Activated T-cell treated with anti-CD3 and anti-CD28 coated beads, Interleukin-2, amount 50 U/mL, for 48 hours (primary cell): ENCODE data around the gene SNRPB.

Experiments
- DNase-seq, 2 experiments: peaks; one replicate each; pipeline ENCODE4 v3.0.0-alpha.2; 2020

The SNRPB gene

DNA sequence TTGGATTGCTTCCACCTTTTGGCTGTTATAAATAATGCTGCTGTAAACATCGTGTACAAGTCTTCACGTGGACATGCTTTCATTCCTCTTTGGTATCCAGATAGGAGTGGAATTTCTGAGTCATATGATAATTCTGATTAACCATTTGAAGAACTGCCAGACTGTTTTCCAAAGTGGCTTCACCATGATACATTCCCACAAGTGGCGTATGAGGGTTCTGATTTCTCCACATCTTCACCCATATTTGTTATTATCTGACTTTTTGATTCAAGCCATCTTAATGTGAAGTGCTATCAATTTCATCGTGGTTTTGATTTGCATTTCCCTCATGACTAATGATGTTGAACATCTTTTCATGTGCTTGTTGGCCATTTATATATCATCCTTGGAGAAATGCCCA, 2.9 kb upstream of the SNRPB start:
- DNase-seq = no peak

GRCh38 chr20:2469991-2470422, 582 bp downstream of the SNRPB start:
- peak; percentile 72 to 75 for DNase-seq

DNA sequence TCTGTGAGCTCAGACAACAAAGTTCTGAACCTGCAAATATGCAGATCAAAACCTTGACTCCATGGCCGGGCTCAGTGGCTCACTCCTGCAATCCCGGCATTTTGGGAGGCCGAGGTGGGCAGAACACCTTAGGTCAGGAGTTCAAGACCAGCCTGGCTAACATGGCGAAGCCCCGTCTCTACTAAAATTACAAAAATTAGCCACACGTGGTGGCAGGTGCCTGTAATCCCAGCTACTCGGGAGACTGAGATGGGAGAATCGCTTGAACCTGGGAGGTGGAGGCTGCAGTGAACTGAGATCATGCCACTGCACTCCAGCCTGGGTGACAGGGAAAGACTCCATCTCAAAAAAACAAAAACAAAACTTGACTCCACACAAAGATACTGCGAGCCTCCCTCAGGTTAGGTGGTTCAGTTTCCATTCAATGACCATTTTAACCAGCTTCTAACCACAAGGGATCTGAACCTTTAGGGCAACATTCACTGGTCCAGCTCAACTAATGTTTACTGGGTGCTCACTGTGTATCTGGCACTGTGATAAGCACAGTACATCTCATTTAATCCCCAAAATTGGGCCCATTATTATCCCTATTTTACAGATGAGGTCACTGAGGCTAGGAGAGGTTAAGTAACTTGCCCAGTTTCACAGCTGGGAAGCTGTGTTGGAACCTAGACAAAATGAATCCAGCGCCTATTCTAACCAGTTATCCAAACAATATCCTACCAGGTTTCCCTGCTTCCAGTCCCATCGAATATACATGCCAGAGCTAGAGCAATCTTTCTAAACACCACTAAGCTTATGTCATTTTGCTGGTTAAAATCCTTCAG, 1.8 kb downstream of the SNRPB start:
- DNase-seq = no peak

DNA sequence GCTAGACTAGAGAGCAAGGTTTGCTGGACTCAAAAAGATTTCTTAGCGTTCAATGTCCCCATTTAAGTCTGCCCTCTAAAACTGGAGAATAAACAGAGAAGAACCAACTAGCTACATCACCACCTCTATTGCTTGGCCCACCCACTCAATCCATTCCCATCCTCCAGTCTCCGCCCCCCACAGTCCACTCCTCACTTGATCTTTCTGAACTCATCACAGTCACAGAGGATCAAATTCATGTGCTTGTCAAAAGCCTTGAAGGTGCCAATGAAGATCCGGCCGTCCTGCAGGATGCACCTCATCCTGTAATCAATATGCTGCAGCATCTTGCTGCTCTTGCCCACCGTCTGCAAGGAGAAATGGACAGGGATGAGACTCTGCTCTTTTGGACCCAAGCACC, 3.2 kb downstream of the SNRPB start:
- no peak for DNase-seq

DNA sequence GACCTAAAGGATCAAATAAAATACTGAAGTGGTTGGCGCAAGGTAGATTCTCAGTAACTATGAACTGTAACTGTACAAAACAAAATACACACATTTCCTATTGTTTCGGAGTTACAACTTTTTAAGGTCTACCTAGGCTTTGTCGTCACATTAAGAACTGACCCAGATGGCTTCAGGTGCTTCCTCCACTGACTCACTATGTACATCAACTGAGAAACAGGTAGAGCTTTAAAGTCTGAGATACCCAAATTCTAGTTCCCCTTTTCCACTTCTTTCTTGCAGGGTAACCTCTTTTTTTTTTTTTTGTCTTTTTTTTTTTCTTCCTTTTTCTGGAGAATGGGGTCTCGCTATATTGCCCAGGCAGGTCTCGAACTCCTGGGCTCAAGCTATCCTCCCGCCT, 5.5 kb downstream of the SNRPB start:
- no peak for DNase-seq

DNA sequence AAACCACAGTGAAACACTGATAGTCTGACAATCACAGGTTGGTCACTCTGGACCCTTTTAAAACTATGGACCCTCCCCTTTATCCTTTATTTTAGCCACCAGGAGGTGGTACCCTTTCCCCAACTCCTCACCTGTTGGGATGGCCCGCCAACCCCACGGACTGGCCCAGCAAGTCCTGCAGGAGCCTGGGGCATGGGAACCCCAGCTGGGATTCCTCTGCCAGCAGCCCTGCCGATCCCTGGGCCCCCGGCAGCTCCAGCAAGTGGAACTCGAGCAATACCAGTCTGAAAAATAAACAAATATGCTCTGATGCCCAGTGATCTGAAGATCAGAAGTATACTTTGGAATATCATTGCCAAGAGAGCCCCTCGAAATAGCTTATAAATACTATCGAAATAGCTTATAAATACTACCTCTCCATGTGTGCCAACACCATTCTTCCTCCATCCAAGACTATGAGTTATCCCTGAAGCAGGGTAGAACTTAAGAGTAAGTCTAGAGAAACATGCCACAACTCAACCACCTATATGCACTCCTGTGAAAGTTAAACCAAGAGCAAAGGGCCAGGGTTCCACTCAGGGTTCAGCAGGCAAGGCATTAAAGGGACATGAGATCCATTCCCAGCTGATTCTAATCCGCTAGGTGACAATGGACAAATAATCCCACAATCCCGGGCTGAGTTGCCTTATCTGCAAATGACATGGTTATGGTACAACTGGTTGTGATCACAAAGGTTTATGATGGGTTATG, 6.8 kb downstream of the SNRPB start:
- DNase-seq = no peak

DNA sequence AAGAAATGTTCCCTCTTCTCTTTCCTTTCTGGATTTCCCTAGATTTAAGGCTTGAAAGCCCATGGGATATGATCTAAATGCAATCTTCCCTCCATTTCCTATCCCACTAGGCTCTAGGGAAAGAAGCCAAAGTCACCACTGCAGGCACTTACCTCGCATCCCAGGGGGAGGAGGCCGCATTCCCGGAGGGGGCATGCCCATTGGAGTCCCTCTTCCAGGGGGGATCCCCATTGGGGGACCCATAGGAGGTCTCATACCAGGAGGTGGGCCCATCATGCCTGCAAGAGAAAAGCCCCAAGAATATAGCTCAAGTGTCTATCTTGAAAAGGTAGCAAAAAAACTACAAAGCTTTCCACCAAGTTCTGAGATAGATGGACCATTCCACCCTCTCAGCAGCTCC, 8.1 kb downstream of the SNRPB start:
- DNase-seq = no peak

GRCh38 chr20:2460752-2461424, 9.7 kb downstream of the SNRPB start:
- DNase-seq = no peak

- DNase-seq = no peak
Observed at GRCh38 chr20:2459981-2460751, 10.4 kb downstream of the SNRPB start.

DNA sequence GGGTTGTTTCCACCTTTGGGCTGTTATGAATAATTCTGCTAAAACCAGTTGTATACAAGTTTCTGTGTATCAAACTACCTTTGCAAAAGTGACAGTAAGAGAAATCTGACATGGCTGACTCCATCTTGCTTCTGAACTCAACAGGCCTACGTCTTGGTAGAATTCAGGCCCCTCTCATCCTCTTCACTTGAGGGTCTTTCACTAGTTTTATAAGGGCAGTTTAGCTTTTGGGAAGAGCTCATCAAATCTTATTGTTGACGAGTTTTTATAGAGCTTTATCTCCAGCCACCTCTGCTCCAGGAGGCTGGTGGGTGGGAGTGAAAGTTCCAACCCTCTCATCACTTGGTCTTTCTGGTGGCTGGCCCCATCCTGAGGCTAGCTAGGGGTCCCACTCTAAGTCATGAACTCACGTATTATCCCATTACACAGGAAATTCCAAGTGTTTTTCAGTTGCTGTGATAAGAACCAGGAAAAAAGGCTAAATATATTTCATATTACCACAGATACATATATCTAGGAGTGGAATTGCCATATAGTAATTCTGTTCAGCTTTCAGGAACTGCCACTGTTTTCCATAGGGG, 11.6 kb downstream of the SNRPB start:
- DNase-seq = no peak

DNA sequence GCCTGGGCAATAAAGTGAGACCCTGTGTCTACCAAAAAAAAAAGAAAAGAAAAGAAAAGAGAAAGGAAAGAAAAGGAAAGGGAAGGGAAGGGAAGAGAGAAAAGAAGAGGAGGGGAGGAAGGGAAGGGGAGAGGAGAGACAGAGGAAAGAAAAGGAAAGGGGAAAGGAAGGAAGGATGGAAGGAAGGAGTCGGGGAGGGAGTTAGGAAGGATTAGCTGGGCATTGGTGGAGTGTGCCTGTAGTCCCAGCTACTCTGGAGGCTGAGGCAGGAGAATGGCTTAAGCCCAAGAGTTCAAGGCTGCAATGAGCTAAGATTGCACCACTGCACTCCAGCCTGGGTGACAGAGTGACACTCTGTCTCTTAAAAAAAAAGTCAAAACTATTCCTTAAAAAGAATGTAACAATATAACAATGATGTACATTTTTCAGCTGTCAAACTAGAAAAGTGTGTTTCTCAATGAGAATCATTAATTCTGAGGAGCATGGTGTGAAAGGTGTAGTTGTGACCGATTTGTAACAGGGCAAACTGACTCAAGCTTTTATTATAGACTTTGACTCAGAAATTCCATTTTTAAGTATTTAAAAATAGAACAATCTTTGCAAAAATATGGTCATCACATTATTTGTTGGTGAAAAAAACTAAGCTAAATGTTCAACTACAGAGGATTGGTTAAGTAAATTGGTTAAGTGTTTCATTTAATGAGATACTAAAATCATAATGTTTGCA, 14.7 kb downstream of the SNRPB start:
- no peak for DNase-seq

- DNase-seq = no peak
Observed at GRCh38 chr20:2453792-2454191, 16.8 kb downstream of the SNRPB start.

GRCh38 chr20:2451939-2452732, 18.5 kb downstream of the SNRPB start:
- DNase-seq = peak; percentile 81

DNA sequence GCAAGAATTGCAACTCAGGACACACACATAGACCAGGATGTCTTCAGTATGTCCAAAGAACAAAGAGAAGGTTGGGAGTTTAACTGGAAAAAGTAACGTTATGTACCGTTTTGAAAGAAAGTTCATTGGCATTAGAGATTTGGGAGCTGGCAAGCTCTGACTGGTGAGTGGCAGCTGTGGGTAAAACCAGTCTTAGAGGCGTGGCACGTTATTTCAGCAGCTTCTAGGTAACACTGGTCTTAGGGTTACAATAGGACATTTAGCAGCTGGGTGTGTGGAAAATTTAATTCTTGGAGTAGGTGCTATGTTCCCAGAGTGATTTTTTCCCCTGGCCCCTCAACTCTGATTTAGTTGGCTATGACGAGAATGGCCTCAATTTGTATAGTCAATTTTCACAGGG, 19.2 kb downstream of the SNRPB start:
- DNase-seq = no peak

DNA sequence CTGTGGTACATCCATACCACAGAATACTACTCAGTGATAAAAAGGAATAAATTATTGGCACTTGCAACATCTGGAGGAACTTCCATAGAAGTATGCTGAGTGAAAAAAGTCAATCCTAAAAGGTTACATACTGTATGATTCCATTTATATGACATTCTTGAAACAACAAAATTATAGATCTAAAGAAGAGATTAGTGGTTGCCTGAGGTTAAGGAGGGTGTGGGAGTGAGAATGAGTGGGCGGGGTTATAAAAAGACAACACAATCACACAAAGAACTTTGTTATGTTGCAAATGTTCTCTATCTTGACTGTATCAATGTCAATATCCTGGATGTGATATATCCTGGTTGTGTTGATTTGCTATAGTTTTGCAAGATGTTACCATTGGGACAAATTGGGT, 21.2 kb downstream of the SNRPB start:
- no peak for DNase-seq

- no peak for DNase-seq
Observed at GRCh38 chr20:2446845-2447244, 23.7 kb downstream of the SNRPB start.

DNA sequence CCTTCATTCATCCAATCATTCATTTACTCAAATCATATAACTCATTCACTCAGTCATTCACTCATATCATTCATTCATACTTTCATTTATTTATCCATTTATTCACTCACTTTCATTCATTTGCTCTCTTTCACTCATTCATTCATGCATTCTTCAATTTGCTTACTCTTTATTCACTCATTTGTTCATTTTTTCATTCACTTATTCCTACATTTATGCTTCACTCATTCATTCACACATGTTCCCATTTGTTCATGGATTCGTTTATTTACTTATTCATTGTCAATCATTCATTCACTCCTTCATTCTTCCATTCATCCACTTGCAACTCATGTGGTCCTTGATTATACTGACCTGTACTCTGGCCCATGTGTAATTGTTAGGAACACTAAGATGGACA, 39.4 kb downstream of the SNRPB start:
- DNase-seq = no peak

GRCh38 chr20:2430538-2430937, 40.1 kb downstream of the SNRPB start:
- no peak for DNase-seq

- DNase-seq = no peak
Observed at GRCh38 chr20:2429051-2429450, 41.5 kb downstream of the SNRPB start.

GRCh38 chr20:2421247-2421646, 49.3 kb downstream of the SNRPB start:
- no peak for DNase-seq

GRCh38 chr20:2420510-2420909, 50.1 kb downstream of the SNRPB start:
- no peak for DNase-seq
